ENCODE data around the gene ABCG4.
A peak's percentile ranks its signal among the peaks of the same experiment; 100 is the strongest.

GRCh38 chr11:119180729-119181676, 32.2 kb downstream of the ABCG4 start:
- TF ChIP-seq FOXA1 (IDR thresholded peaks at IDR 0.05) (no peak), CTCF (IDR thresholded peaks at IDR 0.05; ENCODE audit: low read depth, low read length, missing input control) (no peak), ZBTB33 (IDR thresholded peaks at IDR 0.05) (no peak), REST (IDR thresholded peaks at IDR 0.05) (no peak), ATF3 (IDR thresholded peaks at IDR 0.05) (no peak), SP1 (IDR thresholded peaks at IDR 0.05) (peak; percentile 1), GABPA (IDR thresholded peaks at IDR 0.05 in 1 of 2, conservative IDR thresholded peaks at IDR 0.05 in 1 of 2) (no peak), MAX (IDR thresholded peaks at IDR 0.05) (no peak), TAF1 (conservative IDR thresholded peaks at IDR 0.05) (no peak), JUND (IDR thresholded peaks at IDR 0.05) (no peak), RAD21 (IDR thresholded peaks at IDR 0.05) (no peak), YY1 (IDR thresholded peaks at IDR 0.05) (no peak), RXRA (IDR thresholded peaks at IDR 0.05) (peak; percentile 77 to 87)
